Right atrium auricular region (tissue), 2 donors: ENCODE results near the gene DCST1. TPM values are rescaled to one million over a fixed set of nuclear protein-coding genes. Genes with fewer than 3 reads are reported as not detected.

Experiments
- DNase-seq: peaks from one replicate; pipeline ENCODE4 v3.0.0-alpha.2; 2019; ENCODE audit warnings: low spot score
- H3K27ac ChIP-seq, 2 donors: fragments of 200-600 bp; sonication (generic); 1 replicate in 1 of 2; 2 replicates in 1 of 2; pipeline ENCODE4 v1.5.1; 2016 to 2019
- H3K27me3 ChIP-seq, 2 donors: fragments of 200-600 bp; sonication (generic); one replicate each; pipeline versions ENCODE4 v1.5.1 to v1.6.0; 2017 to 2019
- H3K36me3 ChIP-seq: fragments of 200-600 bp; sonication (generic); one replicate; pipeline ENCODE4 v1.5.1; 2016
- H3K4me1 ChIP-seq, 2 donors: fragments of 200-600 bp; sonication (generic); one replicate each; pipeline versions ENCODE4 v1.5.1 to v1.6.0; 2017 to 2019
- H3K4me3 ChIP-seq, 2 donors: fragments of 200-600 bp; sonication (generic); 1 replicate in 1 of 2; 2 replicates in 1 of 2; pipeline ENCODE4 v1.5.1; 2017 to 2019; ENCODE audit warnings: mild to moderate bottlenecking in 1 of 2, moderate library complexity in 1 of 2
- H3K9me3 ChIP-seq, 2 donors: fragments of 200-600 bp; sonication (generic); one replicate each; pipeline ENCODE4 v1.5.1; 2019
- CTCF ChIP-seq, 2 donors: fragments of 200-600 bp; sonication (generic); IDR thresholded peaks; one replicate each; pipeline ENCODE4 v1.5.1; 2019; ENCODE audit warnings: antibody characterized with exemption in 2 of 2
- total RNA-seq, 2 donors: library from RNA; depleted of rRNA; stranded (reverse); fragments of >200 nt; gene quantifications; one replicate each; pipeline ENCODE4 v1.1.0, GENCODE V29; 2016

DCST1 gene
- total RNA-seq, 2 donors from 2014 or later = not detected

DNA sequence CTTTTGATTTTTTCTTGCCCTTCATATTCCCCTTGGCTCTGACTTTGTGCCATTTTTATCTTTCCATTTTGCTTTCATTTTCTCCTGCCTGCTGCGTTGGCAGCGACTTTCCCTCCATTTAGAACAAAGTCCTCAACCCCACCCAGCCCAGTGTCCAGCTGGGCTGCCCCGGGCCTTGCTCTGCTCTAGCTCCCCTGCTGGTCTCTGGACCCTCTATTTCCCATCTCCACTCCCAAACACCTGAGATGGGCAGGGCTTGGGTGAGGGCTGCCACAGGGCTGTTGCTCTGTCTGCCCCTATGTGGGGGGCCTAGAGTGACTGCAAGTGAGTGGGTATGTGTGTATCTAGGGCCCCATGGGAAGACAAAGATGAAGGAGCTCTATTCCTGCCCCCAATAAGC, 10.2 kb downstream of the DCST1 start:
- no peak overlapping the region for H3K27ac ChIP-seq
- H3K9me3 ChIP-seq = no peaks in the 10 kb centered on the region
- no peak for DNase-seq
- no peak for TF ChIP-seq CTCF (IDR thresholded peaks at IDR 0.05)
- H3K27me3 ChIP-seq = no peaks in the 10 kb centered on the region
- no peaks in the 10 kb centered on the region for H3K36me3 ChIP-seq
- no peak overlapping the region for H3K4me3 ChIP-seq
- H3K4me1 ChIP-seq = peaks cover 0 to 14% of the 10 kb centered on the region in 2 donors

DNA sequence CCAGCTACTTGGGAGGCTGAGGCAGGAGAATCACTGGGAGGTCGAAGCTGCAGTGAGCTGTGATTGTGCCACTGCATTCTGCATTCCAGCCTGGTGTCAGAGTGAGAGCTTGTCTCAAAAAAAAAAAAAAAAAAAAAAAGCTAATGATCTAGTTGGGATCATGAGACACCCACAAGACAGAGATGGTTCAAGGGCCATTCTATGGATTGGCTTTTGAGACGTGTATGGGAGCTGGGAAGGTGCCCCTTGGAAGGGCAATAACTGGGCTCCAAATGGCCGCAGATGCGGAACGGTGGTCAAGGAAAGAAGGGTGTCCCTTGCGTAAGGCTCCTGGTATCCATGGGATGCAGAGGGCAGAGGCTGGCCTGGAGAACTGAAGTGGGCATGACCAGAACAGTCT, 10.7 kb downstream of the DCST1 start:
- DNase-seq = no peak
- no peak overlapping the region for H3K4me3 ChIP-seq
- H3K36me3 ChIP-seq = no peaks in the 10 kb centered on the region
- peaks cover 0 to 9% of the 10 kb centered on the region in 2 donors for H3K4me1 ChIP-seq
- H3K27me3 ChIP-seq = no peaks in the 10 kb centered on the region
- no peak for TF ChIP-seq CTCF (IDR thresholded peaks at IDR 0.05)
- H3K27ac ChIP-seq = no peak overlapping the region
- H3K9me3 ChIP-seq = no peaks in the 10 kb centered on the region

DNA sequence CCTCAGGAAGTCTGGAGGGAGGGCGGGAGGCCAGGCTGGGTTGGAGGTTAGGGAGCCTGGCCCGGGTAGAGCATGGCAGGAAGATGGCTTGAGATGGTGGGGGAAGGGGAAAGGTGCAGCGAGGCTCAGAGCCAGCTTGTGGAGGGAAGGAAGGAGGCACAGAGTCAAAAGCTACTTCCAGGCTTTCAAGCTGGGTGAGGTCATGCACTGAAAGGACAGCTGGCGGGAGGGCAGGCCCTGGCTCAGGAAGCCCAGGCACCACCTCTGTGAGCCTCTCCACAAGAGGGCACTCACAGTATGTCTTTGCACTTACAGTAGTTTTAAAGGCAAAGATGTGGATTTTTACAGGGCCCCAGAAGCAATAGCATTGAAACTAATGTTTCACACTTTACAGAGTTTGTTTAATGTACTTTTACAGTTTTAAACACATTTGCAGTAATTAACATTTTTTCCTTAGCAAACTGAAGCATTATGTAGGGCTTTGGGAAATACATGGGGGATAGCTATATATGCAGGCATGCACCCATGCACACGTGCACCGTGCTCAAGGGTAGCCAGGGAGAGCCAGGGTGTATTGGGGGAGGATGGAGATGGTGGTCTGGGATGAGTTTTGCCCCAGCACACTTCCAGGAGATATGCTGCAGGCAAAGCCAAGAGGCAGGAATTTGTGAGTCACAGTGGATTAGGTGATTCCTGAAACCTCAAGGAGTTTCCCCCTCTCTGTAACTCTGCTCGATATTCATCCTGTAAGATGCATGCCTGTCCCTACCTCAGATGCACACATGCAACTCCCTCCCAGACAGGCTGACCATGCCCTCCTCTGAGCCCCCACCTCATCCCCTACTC, 11.4 kb downstream of the DCST1 start:
- Histone ChIP-seq H3K36me3 (no peaks in the 10 kb centered on the region), H3K27me3 (no peaks in the 10 kb centered on the region), H3K9me3 (no peaks in the 10 kb centered on the region), H3K4me1 (peaks cover 0 to 16% of the 10 kb centered on the region in 2 donors), H3K4me3 (no peak overlapping the region), H3K27ac (no peak overlapping the region)
- peak; percentile 49 to 80 for TF ChIP-seq CTCF (IDR thresholded peaks at IDR 0.05)
- peak; percentile 83 for DNase-seq

DNA sequence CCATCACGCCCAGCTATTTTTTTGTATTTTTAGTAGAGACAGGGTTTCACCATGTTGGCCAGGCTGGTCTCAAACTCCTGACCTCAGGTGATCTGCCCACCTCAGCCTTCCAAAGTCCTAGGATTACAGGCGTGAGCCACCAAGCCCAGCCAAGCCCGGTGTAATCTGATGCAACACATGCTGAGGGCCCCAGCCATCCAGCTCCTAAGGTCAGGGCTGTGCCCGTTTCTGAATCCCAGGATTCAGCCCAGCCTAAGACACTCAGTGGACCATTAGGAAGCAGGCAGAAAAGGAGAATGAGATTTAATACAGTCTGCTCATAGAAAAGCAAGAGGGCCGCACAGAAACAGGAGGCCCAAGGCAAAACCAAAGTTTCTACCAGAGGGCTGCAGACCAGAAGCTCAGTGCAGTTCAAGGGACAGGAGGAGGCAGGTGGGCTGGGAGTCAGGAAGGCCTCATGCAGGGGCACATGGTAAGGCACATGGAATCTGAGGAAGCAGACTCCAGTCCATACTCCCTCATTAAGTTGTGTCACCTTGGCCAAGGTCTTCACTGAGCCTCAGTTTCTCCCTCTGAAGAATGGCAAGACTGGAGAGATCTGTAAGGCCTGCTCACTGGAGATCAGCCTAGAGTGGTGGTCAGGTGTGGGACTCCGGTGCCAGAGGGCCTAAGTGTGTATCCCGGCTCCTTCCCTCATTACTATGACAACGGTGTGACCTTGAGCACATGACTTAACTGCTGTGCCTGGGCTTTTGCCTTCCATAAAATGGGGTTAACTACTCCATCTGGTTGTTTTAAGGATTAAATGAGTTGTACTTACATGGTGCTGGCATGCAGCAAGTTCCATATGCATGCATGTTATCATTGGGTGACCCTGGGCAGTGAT, 15.1 kb downstream of the DCST1 start:
- H3K4me1 ChIP-seq = peaks cover 0 to 41% of the 10 kb centered on the region in 2 donors
- no peak overlapping the region for H3K27ac ChIP-seq
- no peaks in the 10 kb centered on the region for H3K27me3 ChIP-seq
- DNase-seq = no peak
- H3K36me3 ChIP-seq = no peaks in the 10 kb centered on the region
- no peaks in the 10 kb centered on the region for H3K9me3 ChIP-seq
- TF ChIP-seq CTCF (IDR thresholded peaks at IDR 0.05) = no peak
- H3K4me3 ChIP-seq = no peak overlapping the region

DNA sequence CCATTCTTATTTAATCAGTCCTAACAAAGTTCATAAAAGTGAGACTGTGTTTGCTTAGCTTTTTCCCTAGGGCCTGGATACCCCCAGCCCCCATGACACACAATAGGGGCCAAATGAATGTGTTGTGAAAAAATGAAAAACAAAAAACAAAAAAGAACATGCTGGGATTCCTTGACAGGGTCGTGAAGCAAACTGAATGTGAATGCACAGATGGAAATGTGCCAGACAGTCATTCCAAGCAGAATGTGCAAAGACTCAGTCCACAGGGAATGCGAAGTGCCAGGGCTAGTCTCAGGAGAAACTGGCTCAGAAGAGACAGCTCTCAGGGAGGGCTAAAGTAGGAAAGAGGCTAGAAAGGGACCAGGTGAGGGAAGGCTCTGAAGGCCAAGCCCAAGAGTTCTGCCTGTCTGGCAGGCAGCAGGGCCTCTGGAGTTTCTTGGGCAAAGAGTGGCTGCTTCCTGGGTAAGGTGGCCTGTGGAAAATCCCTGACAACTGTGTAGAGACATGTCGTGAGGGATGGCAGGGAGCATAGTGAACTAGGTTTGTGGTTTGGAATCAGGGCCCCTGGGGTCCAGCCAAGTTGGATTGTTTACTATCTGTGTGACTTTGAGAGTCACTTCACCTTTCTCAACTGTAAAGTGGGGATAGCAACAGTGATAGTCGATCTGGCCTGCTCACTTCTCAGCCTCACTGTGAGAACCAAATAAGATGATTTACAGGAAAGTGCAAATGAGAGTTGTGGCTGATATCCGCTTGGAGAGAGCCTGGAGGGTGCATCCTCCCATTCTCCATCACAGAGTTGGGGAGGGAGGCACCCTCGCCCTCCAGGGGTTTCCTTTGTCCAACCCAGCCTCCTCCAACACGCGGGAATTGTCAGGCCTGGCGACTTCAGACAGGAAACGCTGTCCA, 16.3 kb downstream of the DCST1 start:
- Histone ChIP-seq H3K27me3 (no peaks in the 10 kb centered on the region), H3K27ac (peak overlapping the region; percentile 91 to 98), H3K4me1 (peaks cover 0 to 41% of the 10 kb centered on the region in 2 donors), H3K36me3 (peaks cover 6% of the 10 kb centered on the region), H3K4me3 (peak overlapping the region; percentile 63 to 77), H3K9me3 (no peaks in the 10 kb centered on the region)
- TF ChIP-seq CTCF (IDR thresholded peaks at IDR 0.05) = no peak
- DNase-seq = no peak
